Activated naive CD4-positive, alpha-beta T cell treated with anti-CD3 and anti-CD28 coated beads, Interleukin-2, amount 10 ng/mL, durations not matched to agents 7 days and 5 days (primary cell): ENCODE results near the gene S100A10.

ENCODE experiments used
- CTCF ChIA-PET: fragments of 350-600 bp; sonication (Branson Sonifier 250); formaldehyde crosslinking; loops from one replicate; lab custom pipeline; 2021; ENCODE audit warnings: antibody characterized with exemption; lab: Charles Lee
- DNase-seq: peaks from one replicate; pipeline ENCODE4 v3.0.0-alpha.2; 2020
- H3K27ac Mint-ChIP-seq: one replicate; pipeline ENCODE4 v1.8.0; 2021; ENCODE audit warnings: mild to moderate bottlenecking, moderate library complexity, mixed read lengths
- H3K27me3 Mint-ChIP-seq: one replicate; pipeline ENCODE4 v1.8.0; 2021; ENCODE audit warnings: mild to moderate bottlenecking, mixed read lengths
- H3K36me3 Mint-ChIP-seq: one replicate; pipeline ENCODE4 v1.8.0; 2021; ENCODE audit warnings: mixed read lengths
- H3K4me1 Mint-ChIP-seq: one replicate; pipeline ENCODE4 v1.8.0; 2021; ENCODE audit warnings: mixed read lengths
- H3K4me3 Mint-ChIP-seq: one replicate; pipeline ENCODE4 v1.8.0; 2021; ENCODE audit warnings: mild to moderate bottlenecking, moderate library complexity, mixed read lengths
- H3K9me3 Mint-ChIP-seq: one replicate; pipeline ENCODE4 v1.8.0; 2021; ENCODE audit warnings: mixed read lengths

Gene S100A10

DNA sequence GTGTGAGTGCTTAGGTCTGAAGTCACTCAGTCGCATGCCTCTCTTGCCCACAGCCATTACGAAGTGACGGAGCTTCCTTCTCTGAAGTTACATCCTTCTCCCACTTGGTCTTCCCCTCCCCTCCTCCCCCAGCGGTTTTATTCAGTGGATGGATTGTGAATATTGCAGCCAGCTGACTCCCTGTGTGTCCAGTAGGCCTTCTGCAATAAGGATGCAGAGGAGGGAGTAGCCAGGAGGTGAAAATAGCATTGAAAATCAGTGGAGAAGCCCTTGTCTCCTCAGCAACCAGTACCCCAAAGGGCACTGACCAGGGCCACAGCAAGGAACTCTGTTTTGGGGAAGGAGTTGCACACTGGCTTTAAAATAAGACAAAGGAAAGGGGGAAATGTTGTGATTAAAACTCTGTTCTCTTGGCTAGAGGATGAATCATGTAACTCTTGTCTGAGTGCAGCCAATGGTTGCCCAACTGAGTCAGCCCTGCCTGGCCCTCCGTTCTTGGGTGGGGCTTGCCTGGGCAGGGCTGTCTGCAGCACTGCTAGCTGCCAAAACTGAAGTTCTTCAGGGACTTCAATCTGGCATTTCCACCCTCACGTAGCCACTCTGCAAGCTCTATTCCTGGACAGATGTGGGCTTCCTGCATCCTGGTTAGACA lies 4.3 kb downstream of the S100A10 start:
- Mint-ChIP-seq H3K4me1 (peaks cover 83% of the 10 kb centered on the region), H3K9me3 (no peaks in the 10 kb centered on the region), H3K4me3 (no peak overlapping the region), H3K27ac (peak overlapping the region; percentile 75), H3K36me3 (peaks cover 62% of the 10 kb centered on the region), H3K27me3 (no peaks in the 10 kb centered on the region)
- peak; percentile 40 for DNase-seq
- CTCF ChIA-PET, result interaction anchor here (1.0 to 7.9 kb wide), 4 partner anchors 11 to 56 kb away, joined by 3 to 104 read pairs (median 16); no protein-coding TSS in a partner anchor

DNA sequence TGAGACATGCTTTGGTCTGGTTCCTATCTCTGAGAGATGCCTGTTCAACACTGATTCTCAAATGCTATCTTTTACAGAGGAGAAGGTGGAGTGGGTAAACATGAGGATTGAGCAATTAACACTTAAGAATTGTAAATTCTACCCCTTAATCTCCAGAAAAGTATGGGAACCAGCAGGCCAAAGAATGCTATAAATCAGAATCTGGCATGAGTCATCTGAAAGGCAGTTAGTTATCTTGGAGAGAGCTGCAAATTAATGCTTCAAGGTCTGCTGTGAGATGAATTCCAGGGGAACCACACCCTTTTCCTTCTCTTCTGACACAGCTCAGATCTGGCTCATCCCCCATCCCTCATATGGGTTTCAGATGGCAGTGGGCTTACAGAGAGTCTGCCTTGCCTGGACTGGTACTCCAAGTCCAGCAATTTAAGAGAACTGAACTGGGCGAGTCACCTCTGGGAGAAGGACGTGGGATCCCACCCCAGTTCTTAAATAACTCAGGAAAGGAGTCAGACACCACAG lies 5.2 kb downstream of the S100A10 start:
- CTCF ChIA-PET, result interaction anchor here (1.9 to 6.1 kb wide), 3 partner anchors 12 to 55 kb away, joined by 9 to 46 read pairs (median 23); no protein-coding TSS in a partner anchor
- H3K4me3 Mint-ChIP-seq, result no peak overlapping the region
- H3K36me3 Mint-ChIP-seq, result peaks cover 70% of the 10 kb centered on the region
- H3K9me3 Mint-ChIP-seq, result no peaks in the 10 kb centered on the region
- peak overlapping the region; percentile 60 for H3K27ac Mint-ChIP-seq
- peaks cover 92% of the 10 kb centered on the region for H3K4me1 Mint-ChIP-seq
- no peaks in the 10 kb centered on the region for H3K27me3 Mint-ChIP-seq
- DNase-seq, result no peak

DNA sequence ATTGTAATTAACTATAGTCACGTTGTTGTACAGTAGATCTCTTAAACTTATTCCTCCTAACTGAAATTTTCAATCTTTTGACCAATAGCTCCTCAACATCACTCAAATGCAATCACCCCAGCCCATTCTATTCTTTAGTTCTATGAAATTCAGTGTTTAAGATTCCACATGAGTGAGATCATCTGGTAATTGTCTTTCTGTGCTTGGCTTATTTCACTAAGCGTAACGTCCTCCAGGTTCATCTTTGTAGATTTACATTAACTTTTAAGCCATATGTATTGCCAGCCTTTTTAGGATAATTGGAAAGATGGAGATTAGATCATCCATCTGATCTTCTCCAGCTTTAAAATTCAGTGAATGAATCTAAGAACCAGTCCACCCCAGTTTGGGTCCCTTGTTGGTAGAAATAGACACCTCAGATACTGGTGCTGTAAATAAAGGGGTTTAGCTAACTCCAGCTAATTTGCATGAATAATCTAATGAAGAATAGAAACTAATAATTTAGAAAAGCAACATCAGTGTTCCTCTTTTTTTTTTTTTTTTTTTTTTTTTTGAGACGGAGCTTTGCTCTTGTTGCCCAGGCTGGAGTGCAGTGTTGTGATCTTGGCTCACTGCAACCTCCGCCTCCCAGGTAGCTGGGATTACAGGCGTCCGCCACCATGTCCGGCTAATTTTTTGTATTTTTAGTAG lies 7.0 kb downstream of the S100A10 start:
- no peak overlapping the region for H3K4me3 Mint-ChIP-seq

DNA sequence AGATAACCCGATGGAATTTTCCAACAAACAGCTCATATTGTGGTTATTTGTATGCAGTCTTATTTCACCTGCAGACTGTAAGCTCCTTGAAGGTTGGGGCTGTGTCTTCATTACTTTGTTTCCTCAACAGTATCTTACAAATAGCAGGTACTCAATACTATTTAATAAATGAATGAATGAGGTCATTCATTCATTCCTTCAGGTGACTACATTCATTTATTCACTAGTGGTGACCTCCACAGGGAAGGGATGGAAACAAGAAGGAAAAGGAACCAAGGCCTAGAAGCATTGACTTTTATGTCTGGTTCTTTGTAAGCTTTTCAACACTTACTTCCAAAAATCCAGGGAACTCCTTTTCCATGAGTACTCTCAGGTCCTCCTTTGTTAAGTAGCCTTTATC lies 7.9 kb downstream of the S100A10 start:
- H3K4me1 Mint-ChIP-seq, result peaks cover 76% of the 10 kb centered on the region
- peaks cover 73% of the 10 kb centered on the region for H3K36me3 Mint-ChIP-seq
- H3K4me3 Mint-ChIP-seq, result no peak overlapping the region
- no peaks in the 10 kb centered on the region for H3K27me3 Mint-ChIP-seq
- no peak overlapping the region for H3K27ac Mint-ChIP-seq
- H3K9me3 Mint-ChIP-seq, result no peaks in the 10 kb centered on the region
- DNase-seq, result no peak
- CTCF ChIA-PET, result interaction anchor here (0.9 to 6.1 kb wide), 7 partner anchors 9 to 49 kb away, joined by 3 to 46 read pairs (median 4); no protein-coding TSS in a partner anchor

More for the DNA sequence above, 7.0 kb downstream of the S100A10 start:
- H3K27ac Mint-ChIP-seq, result no peak overlapping the region
- CTCF ChIA-PET, result interaction anchor here (1.0 to 6.1 kb wide), 5 partner anchors 10 to 48 kb away, joined by 4 to 46 read pairs (median 4); no protein-coding TSS in a partner anchor
- H3K9me3 Mint-ChIP-seq, result no peaks in the 10 kb centered on the region
- H3K27me3 Mint-ChIP-seq, result no peaks in the 10 kb centered on the region
- peaks cover 85% of the 10 kb centered on the region for H3K4me1 Mint-ChIP-seq
- H3K36me3 Mint-ChIP-seq, result peaks cover 72% of the 10 kb centered on the region
- DNase-seq, result no peak

DNA sequence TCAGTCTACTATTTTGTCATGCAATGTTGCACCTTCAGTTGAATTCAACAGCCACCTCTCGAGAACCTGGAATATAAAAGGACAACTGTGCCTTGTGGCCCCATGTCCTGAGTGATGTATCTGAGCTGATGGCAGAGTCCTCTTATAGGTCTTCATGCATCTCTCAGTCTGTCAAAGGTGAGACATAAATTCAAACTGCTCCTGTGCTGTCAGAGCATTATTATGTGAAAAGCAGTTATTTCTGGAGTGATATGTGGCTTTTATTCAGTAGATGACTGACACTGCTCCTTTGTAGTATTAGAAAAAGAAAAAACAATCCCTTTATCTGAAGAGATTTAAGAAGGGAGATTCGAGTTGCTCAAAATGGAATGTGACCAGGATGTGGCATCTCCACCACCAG lies 8.4 kb downstream of the S100A10 start:
- peaks cover 75% of the 10 kb centered on the region for H3K36me3 Mint-ChIP-seq

DNA sequence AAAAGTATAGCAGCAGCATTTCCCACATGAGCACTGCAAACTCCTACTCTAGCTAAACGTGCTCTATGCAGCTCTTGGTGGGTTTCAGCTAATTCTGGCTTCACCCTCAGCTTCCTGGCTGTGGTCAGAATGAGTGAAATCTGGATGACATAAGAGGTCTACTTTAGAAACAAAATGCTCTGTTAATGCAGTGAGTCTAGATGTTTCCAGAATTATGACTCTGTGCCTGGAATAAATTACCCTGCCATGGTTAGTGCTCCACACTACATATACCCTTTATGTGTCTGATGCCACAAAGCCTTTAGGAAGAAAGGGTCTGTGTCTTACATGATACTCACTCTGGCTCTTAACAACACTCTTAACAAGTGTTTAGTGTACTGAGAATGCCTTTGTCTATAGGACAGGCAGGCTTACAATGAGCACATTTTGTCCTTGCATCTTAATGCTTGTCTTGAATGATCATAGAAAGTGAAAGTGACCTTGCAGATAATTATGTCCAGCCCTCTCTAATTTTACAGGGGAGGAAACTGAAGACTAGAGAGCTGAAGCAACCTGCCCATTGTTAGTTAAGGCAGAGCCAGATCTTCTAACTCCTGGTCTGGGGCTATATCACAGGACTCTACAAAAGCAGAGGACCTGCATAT lies 9.2 kb downstream of the S100A10 start:
- H3K4me1 Mint-ChIP-seq, result peaks cover 68% of the 10 kb centered on the region
- peak overlapping the region; percentile 82 for H3K27ac Mint-ChIP-seq
- H3K9me3 Mint-ChIP-seq, result no peaks in the 10 kb centered on the region
- peaks cover 77% of the 10 kb centered on the region for H3K36me3 Mint-ChIP-seq
- peak; percentile 47 for DNase-seq
- CTCF ChIA-PET, result interaction anchor here (1.2 to 6.1 kb wide), 3 partner anchors 8 to 16 kb away, joined by 3 to 46 read pairs (median 5); partner anchors contain the start of gene S100A10
- H3K27me3 Mint-ChIP-seq, result no peaks in the 10 kb centered on the region
- H3K4me3 Mint-ChIP-seq, result no peak overlapping the region

More for the DNA sequence above, 8.4 kb downstream of the S100A10 start:
- no peak for DNase-seq
- Mint-ChIP-seq H3K27ac (peak overlapping the region; percentile 82), H3K9me3 (no peaks in the 10 kb centered on the region), H3K27me3 (no peaks in the 10 kb centered on the region), H3K4me3 (no peak overlapping the region), H3K4me1 (peaks cover 71% of the 10 kb centered on the region)
- CTCF ChIA-PET, result interaction anchor here (0.9 to 6.1 kb wide), 7 partner anchors 8 to 49 kb away, joined by 3 to 46 read pairs (median 4); no protein-coding TSS in a partner anchor

DNA sequence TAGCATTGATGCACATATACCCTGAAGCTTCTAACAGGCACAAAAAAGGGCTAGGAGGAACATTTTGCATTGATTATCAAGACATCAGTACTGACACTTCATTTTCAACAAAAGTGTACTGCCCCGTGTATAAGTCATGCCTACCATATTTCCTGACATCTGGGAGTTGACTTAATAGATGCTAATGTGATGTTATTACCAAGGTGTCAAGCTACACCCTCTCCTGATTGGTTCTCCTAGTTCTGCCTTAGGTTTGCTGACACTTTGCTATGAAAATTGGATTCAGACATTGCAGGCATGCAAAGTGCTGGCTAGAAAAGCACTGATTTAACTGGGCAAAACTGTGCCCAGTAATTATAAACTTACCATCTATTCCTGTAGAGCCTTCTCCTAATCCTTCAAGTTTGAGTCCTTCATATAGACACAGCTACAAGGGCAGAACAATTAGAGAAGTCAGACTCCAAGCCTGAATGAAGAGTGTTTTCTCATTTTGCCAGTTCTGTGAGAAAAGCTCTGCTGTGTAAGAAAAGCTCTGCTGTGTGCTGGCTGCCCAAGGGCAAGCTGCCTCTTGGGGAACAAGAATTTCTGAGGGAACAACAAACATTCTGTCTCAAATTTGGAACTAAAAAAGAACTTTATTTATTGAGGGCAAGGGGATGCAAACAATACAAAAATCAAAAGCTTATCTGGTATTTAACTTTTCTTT lies 11.2 kb downstream of the S100A10 start:
- Mint-ChIP-seq H3K4me3 (no peak overlapping the region), H3K36me3 (peaks cover 68% of the 10 kb centered on the region), H3K4me1 (peaks cover 56% of the 10 kb centered on the region), H3K27ac (no peak overlapping the region), H3K9me3 (no peaks in the 10 kb centered on the region), H3K27me3 (no peaks in the 10 kb centered on the region)
- DNase-seq, result no peak
- CTCF ChIA-PET, result interaction anchor here (0.7 to 6.1 kb wide), 7 partner anchors 13 to 100 kb away, joined by 3 to 46 read pairs (median 4); no protein-coding TSS in a partner anchor

DNA sequence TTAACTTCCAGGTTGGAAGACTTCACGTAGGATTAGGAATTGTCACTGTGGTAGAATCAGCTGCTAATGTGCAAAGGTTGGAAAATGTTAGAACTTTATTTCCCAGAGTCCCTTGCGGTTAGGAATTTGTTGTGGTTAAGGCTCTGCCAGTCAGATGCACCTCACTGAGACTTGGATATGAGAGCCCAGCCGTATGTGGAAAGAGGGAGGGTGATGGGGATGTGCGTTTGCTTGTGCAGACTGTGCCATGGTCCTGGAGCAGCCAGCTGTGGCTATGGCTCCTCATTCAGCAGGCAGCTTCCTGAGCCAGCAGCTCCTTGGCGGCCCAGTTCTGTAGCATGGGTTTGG lies 12.5 kb downstream of the S100A10 start:
- Mint-ChIP-seq H3K36me3 (peaks cover 60% of the 10 kb centered on the region), H3K9me3 (no peaks in the 10 kb centered on the region), H3K4me3 (no peak overlapping the region), H3K4me1 (peaks cover 46% of the 10 kb centered on the region), H3K27ac (no peak overlapping the region), H3K27me3 (no peaks in the 10 kb centered on the region)
- DNase-seq, result no peak
- CTCF ChIA-PET, result interaction anchor here (1.0 to 1.6 kb wide), 3 partner anchors 13 to 31 kb away, joined by 4 to 7 read pairs (median 4); no protein-coding TSS in a partner anchor

DNA sequence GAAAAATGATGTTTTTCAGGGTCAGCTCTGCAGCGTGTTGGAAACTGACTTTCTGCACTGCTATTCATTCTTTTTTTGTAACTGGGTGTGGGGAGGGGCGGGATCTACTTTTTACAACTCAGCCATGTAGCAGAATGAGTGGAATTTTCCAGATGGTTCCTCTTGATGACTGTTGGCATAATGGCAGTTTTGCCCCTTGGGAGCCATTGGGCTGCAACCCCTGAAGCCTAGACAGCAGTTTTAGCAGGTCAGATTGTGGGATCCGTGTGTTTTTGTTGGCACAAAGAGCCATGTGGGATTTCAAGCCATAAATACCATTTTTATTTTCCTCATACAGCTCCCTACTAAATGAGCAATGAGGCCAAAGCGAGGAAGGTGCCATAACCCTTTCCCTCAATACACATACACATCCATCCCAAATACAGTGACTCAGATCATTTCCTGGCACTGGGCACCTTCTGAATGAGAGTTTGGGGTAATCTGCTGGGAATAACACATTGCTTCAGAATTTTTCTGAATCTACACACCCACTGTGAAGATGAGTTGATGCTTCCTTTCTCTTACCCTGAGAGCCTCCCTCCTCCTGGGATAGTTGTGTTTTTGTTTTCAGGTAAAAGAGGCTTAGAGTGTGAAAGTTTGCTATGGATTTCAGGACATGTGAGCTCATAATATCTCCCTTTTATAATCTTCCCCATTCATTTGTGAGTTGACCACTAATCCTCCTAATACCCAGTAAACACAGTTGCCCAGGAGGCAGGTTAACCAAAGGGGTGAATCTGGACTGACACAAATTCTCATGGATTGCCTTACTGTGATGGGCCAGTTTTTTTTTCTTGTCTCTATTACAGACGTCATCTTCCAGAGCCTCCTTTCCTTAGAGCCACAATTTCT lies 13.1 kb downstream of the S100A10 start:
- peaks cover 40% of the 10 kb centered on the region for H3K4me1 Mint-ChIP-seq
- no peak overlapping the region for H3K27ac Mint-ChIP-seq
- CTCF ChIA-PET, result interaction anchor here (1.0 to 1.6 kb wide), 3 partner anchors 12 to 32 kb away, joined by 4 to 7 read pairs (median 4); no protein-coding TSS in a partner anchor
- H3K36me3 Mint-ChIP-seq, result peaks cover 54% of the 10 kb centered on the region
- DNase-seq, result no peak
- H3K4me3 Mint-ChIP-seq, result no peak overlapping the region
- H3K9me3 Mint-ChIP-seq, result no peaks in the 10 kb centered on the region
- H3K27me3 Mint-ChIP-seq, result no peaks in the 10 kb centered on the region

DNA sequence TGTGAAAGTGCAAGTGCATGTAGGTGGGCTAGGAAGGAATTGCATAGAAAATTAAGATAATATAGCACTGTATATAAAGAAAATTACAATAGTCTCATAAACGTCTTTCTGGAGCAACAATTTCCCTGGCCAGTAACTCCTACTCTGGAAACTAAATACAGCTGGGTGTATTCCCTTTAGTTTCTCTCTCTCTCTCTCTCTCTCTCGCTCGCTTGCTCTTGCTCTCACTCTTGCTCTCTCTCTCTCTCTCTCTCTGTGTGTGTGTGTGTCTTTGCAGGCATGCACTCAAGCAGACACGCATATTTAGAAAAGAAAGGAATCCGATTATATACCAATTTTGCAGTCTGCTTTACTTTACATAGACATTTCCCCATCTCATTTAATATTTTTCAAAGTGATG lies 14.7 kb downstream of the S100A10 start:
- Mint-ChIP-seq H3K27ac (no peak overlapping the region), H3K4me3 (no peak overlapping the region), H3K4me1 (peaks cover 24% of the 10 kb centered on the region), H3K36me3 (peaks cover 38% of the 10 kb centered on the region), H3K27me3 (peaks cover 4% of the 10 kb centered on the region), H3K9me3 (no peaks in the 10 kb centered on the region)
- DNase-seq, result no peak
- CTCF ChIA-PET, result interaction anchor here (1.4 to 5.6 kb wide), 2 partner anchors 9 to 23 kb away, joined by 3 to 27 read pairs; no protein-coding TSS in a partner anchor

DNA sequence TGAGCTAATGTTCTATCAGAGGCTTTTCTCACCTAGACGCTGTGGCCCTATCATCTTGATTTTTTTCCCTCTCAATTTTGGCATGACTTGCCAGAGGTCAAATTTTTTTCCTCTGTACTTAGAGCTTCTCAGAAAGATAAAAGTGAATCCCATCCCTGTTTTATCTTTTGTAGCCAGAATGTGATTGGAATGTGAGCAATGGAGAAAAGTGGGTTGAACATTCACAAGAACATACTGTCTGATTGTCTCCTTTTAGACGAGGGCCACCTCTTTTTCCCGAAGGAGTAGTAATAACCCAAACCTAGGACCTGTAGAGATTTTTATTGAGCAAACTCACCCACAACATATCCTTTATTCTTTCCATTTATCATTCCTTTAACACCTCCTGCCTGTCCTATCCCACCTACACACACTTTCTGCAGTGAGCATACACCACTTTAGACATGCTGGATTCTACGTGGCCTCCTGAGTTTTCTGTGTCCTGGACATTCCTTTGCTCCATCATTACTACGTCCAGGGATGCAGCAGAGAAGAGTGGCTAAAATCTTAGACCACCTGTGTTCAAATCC lies 15.9 kb downstream of the S100A10 start:
- Mint-ChIP-seq H3K27me3 (peaks cover 4% of the 10 kb centered on the region), H3K27ac (no peak overlapping the region), H3K36me3 (peaks cover 28% of the 10 kb centered on the region), H3K9me3 (no peaks in the 10 kb centered on the region), H3K4me1 (peaks cover 20% of the 10 kb centered on the region), H3K4me3 (no peak overlapping the region)
- CTCF ChIA-PET, result interaction anchor here (1.6 to 5.6 kb wide), 3 partner anchors 8 to 24 kb away, joined by 4 to 27 read pairs (median 5); no protein-coding TSS in a partner anchor
- DNase-seq, result no peak

DNA sequence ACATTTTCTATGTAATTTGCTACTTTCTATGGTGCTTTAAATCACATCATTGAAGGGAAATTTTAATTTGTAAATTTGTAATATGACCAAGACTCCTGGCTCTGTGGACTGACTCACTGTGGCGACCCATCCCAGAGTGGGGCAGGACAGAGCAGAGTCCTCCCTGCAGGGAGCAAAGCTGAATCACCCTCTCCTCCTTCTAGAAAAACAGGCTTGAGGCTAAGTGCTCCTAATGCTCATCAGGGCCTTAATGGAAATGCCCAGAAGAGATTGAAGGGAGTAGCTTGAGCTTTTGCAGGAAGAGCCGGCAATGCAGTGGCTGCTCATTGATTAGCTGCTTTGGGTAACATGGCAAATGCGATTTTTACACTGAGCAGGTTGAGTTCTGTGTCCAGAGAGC lies 16.8 kb downstream of the S100A10 start:
- Mint-ChIP-seq H3K4me1 (peaks cover 21% of the 10 kb centered on the region), H3K27ac (no peak overlapping the region), H3K4me3 (no peak overlapping the region), H3K36me3 (peaks cover 20% of the 10 kb centered on the region), H3K27me3 (peaks cover 4% of the 10 kb centered on the region), H3K9me3 (no peaks in the 10 kb centered on the region)
- CTCF ChIA-PET, result interaction anchor here (1.3 to 5.6 kb wide), 4 partner anchors 9 to 25 kb away, joined by 3 to 27 read pairs (median 4); no protein-coding TSS in a partner anchor
- DNase-seq, result no peak
